DND-41 (cell line): ENCODE data around the gene SCAF8.

Experiments
- ATAC-seq: fragments of 200-7000 bp; cut with Tn5 transposase; 3 replicates; pipeline ENCODE4 v1.9.1; 2021; ENCODE audit warnings: low read depth; ENCODE audit not compliant: insufficient read depth
- DNase-seq: peaks from one replicate; pipeline ENCODE4 v3.0.0-alpha.2; 2020
- H2AFZ ChIP-seq: 2 replicates; pipeline ENCODE4 v1.6.0; 2012; ENCODE audit warnings: low read depth, low read length
- H3K27ac ChIP-seq: 2 replicates; pipeline ENCODE4 v1.5.1; 2012; ENCODE audit warnings: low read length, inconsistent platforms
- H3K27me3 ChIP-seq: fragments of 200-600 bp; sonication (generic); 2 replicates; pipeline ENCODE4 v1.6.0; 2012; ENCODE audit warnings: low read length, mild to moderate bottlenecking, inconsistent platforms; ENCODE audit not compliant: insufficient read depth, poor library complexity
- H3K36me3 ChIP-seq: 2 replicates; pipeline ENCODE4 v1.5.1; 2012; ENCODE audit warnings: low read length, inconsistent platforms; ENCODE audit not compliant: insufficient read depth
- H3K4me1 ChIP-seq: 2 replicates; pipeline ENCODE4 v1.5.1; 2012; ENCODE audit warnings: mild to moderate bottlenecking, low read length; ENCODE audit not compliant: insufficient read depth
- H3K4me2 ChIP-seq: 2 replicates; pipeline ENCODE4 v1.6.0; 2012; ENCODE audit warnings: mild to moderate bottlenecking, moderate library complexity, low read length, inconsistent platforms; ENCODE audit not compliant: insufficient read depth
- H3K4me3 ChIP-seq, 2 experiments: fragments of 200-600 bp in 1 of 2; shearing (Covaris generic) in 1 of 2; 2 replicates each; pipeline ENCODE4 v1.5.1; 2012 to 2016; ENCODE audit warnings: inconsistent platforms in 2 of 2, low read length in 2 of 2, mild to moderate bottlenecking in 2 of 2, low read depth in 1 of 2, moderate library complexity in 1 of 2
- H3K79me2 ChIP-seq: 2 replicates; pipeline ENCODE4 v1.6.0; 2012; ENCODE audit warnings: low read length, inconsistent platforms; ENCODE audit not compliant: insufficient read depth
- H3K9ac ChIP-seq: 2 replicates; pipeline ENCODE4 v1.6.0; 2012; ENCODE audit warnings: low read depth, mild to moderate bottlenecking, inconsistent platforms, low read length, moderate library complexity
- H3K9me3 ChIP-seq: 2 replicates; pipeline ENCODE4 v1.5.1; 2012; ENCODE audit warnings: low read length, moderate library complexity, mild to moderate bottlenecking, inconsistent platforms; ENCODE audit not compliant: insufficient read depth, severe bottlenecking
- H4K20me1 ChIP-seq: 2 replicates; pipeline ENCODE4 v1.6.0; 2012; ENCODE audit warnings: low read length; ENCODE audit not compliant: insufficient read depth
- EZH2 ChIP-seq: IDR thresholded peaks from 3 replicates; pipeline ENCODE4 v1.6.1; 2012; ENCODE audit warnings: borderline replicate concordance, low read depth, mild to moderate bottlenecking, moderate library complexity, low read length, inconsistent platforms; ENCODE audit not compliant: severe bottlenecking
- TF ChIP-seq, protein P1 (sequence below): IDR thresholded peaks from 2 replicates; pipeline ENCODE4 v1.5.1; 2012; ENCODE audit warnings: borderline replicate concordance, low read length, moderate library complexity, mild to moderate bottlenecking; ENCODE audit not compliant: poor library complexity, severe bottlenecking; ENCODE audit errors: extremely low read depth

SCAF8 gene, protein sequence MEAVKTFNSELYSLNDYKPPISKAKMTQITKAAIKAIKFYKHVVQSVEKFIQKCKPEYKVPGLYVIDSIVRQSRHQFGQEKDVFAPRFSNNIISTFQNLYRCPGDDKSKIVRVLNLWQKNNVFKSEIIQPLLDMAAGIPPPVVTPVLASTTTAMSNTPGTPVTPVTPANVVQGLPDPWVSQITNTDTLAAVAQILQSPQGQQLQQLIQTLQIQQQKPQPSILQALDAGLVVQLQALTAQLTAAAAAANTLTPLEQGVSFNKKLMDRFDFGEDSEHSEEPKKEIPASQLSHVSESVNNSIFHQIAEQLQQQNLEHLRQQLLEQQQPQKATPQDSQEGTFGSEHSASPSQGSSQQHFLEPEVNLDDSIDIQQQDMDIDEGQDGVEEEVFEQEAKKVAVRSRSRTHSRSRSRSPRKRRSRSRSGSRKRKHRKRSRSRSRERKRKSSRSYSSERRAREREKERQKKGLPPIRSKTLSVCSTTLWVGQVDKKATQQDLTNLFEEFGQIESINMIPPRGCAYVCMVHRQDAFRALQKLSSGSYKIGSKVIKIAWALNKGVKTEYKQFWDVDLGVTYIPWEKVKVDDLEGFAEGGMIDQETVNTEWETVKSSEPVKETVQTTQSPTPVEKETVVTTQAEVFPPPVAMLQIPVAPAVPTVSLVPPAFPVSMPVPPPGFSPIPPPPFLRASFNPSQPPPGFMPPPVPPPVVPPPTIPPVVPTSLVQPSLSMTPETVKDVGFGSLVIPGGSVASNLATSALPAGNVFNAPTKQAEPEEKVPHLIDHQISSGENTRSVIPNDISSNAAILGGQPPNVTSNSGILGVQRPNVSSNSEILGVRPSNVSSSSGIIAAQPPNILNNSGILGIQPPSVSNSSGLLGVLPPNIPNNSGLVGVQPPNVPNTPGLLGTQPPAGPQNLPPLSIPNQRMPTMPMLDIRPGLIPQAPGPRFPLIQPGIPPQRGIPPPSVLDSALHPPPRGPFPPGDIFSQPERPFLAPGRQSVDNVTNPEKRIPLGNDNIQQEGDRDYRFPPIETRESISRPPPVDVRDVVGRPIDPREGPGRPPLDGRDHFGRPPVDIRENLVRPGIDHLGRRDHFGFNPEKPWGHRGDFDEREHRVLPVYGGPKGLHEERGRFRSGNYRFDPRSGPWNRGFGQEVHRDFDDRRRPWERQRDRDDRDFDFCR (N-terminal part only)

DNA sequence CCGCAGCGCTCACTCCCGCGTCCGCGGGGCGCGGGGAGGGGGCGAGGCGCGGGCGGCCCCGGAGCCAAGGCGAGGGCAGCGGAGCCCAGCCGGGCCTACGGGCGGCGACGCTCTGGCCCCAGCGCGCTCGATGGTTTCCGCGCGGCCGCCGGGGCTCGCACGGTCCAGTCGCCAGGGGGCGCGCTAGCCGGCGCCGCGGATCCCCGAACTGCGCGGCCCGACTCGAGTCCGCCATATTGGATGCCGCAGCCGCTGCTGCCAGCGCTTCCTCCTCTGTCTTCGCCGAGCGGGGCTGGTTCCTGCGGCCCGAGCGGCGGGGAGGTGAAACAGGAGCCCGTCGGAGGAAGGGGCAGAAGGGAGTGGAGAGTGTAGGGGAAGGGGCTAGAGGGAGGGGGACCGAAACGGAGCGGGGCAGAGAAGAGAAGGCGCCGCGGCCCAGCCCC lies at the start of gene SCAF8:
TSS of gene SCAF8 (plus strand) at position 234 of the 443 bp plus-strand sequence. CDS start 485 bp downstream, outside the sequence.
- Histone ChIP-seq H3K27ac (peak within 1 kb of the TSS; percentile 99), H3K4me1 (peaks cover 45% of the 10 kb centered on the region), H3K9ac (peak within 1 kb of the TSS; percentile 100), H3K79me2 (peaks cover 58% of the 10 kb centered on the region), H2AFZ (peak within 1 kb of the TSS; percentile 99), H3K27me3 (no peaks in the 10 kb centered on the region), H3K9me3 (no peaks in the 10 kb centered on the region), H4K20me1 (peaks cover 42% of the 10 kb centered on the region), H3K36me3 (peaks cover 27% of the 10 kb centered on the region), H3K4me3 (peak within 1 kb of the TSS; percentile 93 to 99), H3K4me2 (peak within 1 kb of the TSS; percentile 92)
- ATAC-seq (peak; percentile 77), DNase-seq (peak; percentile 82)
- TF ChIP-seq, protein P1, sequence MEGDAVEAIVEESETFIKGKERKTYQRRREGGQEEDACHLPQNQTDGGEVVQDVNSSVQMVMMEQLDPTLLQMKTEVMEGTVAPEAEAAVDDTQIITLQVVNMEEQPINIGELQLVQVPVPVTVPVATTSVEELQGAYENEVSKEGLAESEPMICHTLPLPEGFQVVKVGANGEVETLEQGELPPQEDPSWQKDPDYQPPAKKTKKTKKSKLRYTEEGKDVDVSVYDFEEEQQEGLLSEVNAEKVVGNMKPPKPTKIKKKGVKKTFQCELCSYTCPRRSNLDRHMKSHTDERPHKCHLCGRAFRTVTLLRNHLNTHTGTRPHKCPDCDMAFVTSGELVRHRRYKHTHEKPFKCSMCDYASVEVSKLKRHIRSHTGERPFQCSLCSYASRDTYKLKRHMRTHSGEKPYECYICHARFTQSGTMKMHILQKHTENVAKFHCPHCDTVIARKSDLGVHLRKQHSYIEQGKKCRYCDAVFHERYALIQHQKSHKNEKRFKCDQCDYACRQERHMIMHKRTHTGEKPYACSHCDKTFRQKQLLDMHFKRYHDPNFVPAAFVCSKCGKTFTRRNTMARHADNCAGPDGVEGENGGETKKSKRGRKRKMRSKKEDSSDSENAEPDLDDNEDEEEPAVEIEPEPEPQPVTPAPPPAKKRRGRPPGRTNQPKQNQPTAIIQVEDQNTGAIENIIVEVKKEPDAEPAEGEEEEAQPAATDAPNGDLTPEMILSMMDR, result peak; percentile 84
- no peak for TF ChIP-seq EZH2

DNA sequence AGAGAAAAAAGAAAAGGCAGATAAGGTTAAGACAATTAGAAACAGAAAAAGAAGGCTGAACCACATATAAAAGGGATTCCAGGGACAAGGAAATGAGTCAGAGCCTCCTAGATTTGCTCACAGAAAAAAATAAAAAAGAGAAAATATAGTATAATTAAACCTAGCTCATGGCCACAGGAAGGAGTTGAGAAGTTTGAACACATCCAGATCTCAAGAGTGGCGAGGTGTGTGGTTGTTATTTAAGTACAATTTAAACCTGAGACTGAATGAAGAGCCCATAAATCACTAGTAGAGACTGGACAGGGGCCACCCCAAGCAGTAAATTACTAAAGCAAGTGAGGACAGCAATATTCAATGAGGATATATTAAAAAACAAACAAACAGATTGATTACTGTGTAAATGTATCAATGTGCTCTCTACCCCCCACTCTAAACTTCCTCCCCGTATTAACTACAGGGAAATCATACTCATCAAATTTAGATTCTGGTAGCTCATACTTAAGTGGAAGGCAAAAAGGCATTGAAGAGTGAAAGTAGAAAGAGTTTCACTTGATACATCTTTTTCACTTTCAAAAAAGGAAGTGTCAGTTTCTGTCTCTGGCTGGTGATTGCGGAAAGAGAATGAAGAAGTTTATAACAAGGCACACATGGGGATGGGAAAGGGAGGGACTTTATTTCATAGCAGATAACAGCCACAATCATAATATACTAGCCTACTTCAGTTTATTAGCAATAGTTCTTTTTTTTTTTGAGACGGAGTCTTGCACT lies 49.3 kb upstream of the SCAF8 start:
- Histone ChIP-seq H3K9ac (no peak overlapping the region), H3K4me3 (no peak overlapping the region)
- no peak for DNase-seq

DNA sequence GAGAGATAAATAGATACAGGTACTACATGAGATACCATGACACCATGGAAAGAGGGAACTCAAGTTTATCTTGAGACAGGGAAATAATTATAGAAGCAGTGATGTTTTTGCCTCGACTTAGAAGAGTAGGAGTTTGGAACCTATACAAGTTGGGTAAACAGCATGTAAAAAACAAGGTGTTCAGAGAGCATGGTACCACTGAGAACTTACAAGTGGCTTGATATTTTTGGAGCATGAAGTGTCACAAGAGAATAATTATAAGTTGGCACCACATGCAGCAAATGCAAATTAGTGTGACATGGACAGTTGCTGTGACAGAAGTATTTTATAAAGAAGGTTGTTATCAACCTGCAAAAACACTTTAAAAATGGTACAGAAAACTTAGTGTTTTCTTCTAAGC lies 47.1 kb upstream of the SCAF8 start:
- Histone ChIP-seq H3K4me3 (no peak overlapping the region), H3K9ac (no peak overlapping the region), H3K9me3 (no peaks in the 10 kb centered on the region), H2AFZ (no peak overlapping the region), H4K20me1 (no peaks in the 10 kb centered on the region), H3K79me2 (no peaks in the 10 kb centered on the region), H3K4me2 (no peak overlapping the region), H3K27me3 (no peaks in the 10 kb centered on the region), H3K36me3 (no peaks in the 10 kb centered on the region), H3K27ac (no peak overlapping the region), H3K4me1 (no peaks in the 10 kb centered on the region)
- no peak for TF ChIP-seq EZH2
- TF ChIP-seq, protein P1, result no peak
- ATAC-seq (no peak), DNase-seq (no peak)

More for the DNA sequence above, 49.3 kb upstream of the SCAF8 start:
- Histone ChIP-seq H4K20me1 (no peaks in the 10 kb centered on the region), H3K36me3 (no peaks in the 10 kb centered on the region), H3K9me3 (no peaks in the 10 kb centered on the region), H3K27ac (no peak overlapping the region), H3K4me1 (no peaks in the 10 kb centered on the region), H2AFZ (no peak overlapping the region), H3K27me3 (no peaks in the 10 kb centered on the region), H3K79me2 (no peaks in the 10 kb centered on the region), H3K4me2 (no peak overlapping the region)
- no peak for ATAC-seq
- no peak for TF ChIP-seq EZH2
- TF ChIP-seq, protein P1, result no peak
